Right renal pelvis (tissue), 4 donors: ENCODE data around the gene ALDOB. TPM values are rescaled to one million over a fixed set of nuclear protein-coding genes. Genes with fewer than 3 reads are reported as not detected.
"Not testable (repeated sequence)": the region's sequence is repeated elsewhere in the genome, so short reads cannot be mapped to it uniquely, and the experiment has no call there.

Source experiments
- DNase-seq, 4 donors: peaks; one replicate each; pipeline ENCODE4 v3.0.0-alpha.2; 2013; ENCODE audit warnings: low read depth in 4 of 4, low spot score in 3 of 4, missing footprints in 1 of 4
- polyA plus RNA-seq, 4 donors: library from polyadenylated mRNA; unstranded; fragments of 120-200 nt; gene quantifications; one replicate each; pipeline ENCODE4 v1.2.1, GENCODE V29; 2013; ENCODE audit not compliant: insufficient read length in 4 of 4

ALDOB gene
- polyA plus RNA-seq, 4 donors = 651 to 1,095 (median 808) TPM

DNA sequence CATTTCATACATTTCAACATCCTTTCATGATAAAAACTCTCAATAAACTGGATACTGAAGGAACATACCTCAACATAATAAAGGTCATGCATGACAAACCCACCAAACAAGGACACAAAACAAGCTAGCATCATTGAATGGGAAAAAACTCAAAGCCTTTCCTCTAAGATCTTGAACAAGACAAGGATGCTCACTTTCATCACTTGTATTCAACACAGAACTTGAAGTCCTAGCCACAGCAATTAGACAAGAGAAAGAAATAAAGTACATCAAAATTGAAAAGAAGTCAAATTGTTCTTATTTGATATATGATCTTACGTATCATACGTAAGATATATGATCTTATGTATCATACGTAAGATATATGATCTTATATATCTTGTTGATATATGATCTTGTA is 42.4 kb downstream of the ALDOB start:
- DNase-seq = no peak

DNA sequence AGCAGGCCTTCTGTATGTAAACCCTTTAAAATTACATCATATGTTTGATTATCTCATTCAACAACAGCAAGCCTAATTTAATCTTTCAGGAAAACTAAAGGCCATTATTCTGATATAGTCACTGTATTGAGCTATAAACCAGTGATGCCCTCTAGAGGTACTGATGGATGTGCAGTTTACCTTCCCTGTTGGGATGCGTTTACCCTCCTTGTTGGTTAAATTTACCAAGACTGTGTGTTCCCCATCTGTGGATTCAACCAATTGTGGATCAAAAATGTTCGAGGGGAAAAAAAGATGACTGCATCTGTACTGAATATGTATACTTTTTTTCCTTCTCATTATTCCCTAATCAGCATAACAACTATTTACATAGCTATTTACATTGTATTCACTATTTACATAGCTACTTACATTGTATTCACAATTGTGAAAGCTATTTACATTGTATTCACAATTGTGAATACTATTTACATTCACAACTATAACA is 47.0 kb downstream of the ALDOB start:
- no peak for DNase-seq

DNA sequence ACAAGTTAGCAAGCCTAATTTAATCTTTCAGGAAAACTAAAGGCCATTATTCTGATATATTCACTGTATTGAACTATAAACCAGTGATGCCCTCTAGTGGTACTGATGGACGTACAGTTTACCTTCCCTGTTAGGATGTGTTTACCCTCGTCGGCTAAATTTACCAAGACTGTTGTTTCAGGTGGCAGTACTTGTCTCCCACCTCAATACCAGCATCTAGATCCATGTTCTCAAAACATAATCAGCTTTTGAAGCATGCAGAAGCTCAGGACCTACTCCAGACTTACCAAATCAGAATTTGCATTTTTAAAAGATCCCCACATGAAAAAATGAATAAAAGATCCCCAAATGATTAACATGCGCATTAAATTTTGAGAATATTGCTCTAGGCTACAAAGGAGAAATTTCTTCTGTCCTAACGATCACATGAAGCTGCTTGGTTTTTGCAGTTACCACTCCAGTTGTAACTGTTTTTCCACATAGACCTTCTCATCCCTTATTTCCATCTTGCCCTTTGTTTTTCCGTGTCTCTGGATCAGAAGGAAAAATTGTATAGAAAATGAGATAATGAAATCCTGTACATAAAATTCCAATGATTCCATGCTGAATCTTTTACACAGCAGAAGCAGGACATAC is 47.6 kb downstream of the ALDOB start:
- DNase-seq = no peak

DNA sequence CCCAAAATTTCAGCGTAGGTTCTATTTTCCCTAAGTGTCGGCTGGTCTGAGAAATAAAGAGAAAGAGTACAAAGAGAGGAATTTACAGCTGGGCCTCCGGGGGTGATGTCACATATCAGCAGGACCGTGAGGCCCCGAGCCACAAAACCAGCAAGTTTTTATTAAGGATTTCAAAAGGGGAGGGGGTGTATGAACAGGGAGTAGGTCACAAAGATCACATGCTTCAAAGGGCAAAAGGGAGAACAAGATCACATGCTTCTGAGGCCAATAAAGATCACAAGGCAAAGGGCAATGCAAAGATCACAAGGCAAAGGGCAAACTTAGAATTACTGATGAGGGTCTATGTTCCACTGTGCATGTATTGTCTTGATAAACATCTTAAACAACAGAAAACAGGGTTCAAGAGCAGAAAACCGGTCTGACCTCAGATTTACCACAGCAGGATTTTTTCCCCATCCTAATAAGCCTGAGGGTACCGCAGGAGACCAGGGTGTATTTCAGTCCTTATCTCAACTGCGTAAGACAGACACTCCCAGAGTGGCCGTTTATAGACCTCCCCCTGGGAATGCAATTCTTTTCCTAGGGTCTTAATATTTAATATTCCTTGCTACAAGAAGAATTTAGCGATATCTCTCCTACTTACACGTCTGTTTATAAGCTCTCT is 50.6 kb downstream of the ALDOB start, which contains the start of gene BAAT:
Gene BAAT (minus strand): TSS at position 134 of the 664 bp plus-strand sequence. CDS start 13,602 bp downstream, outside the sequence.
- DNase-seq = not testable (repeated sequence)

DNA sequence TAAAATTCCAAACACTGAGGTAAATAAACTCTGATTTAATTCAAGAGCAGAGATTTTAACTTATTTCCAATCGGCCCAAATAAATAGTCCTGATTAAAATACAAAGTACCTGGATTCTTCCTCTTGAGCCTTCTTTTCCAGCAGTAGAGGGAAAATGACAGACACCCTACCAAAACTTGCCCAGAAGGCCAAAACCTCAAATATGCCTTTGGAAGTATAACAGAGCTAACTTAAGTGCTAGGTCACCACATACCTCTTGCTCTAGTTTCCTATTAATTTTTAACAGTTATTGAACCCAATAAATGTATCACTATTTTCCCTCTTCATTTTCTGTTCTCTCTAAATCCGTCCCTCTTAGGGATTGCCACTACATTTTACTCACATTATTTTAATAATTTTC is 52.2 kb downstream of the ALDOB start:
- no peak for DNase-seq

DNA sequence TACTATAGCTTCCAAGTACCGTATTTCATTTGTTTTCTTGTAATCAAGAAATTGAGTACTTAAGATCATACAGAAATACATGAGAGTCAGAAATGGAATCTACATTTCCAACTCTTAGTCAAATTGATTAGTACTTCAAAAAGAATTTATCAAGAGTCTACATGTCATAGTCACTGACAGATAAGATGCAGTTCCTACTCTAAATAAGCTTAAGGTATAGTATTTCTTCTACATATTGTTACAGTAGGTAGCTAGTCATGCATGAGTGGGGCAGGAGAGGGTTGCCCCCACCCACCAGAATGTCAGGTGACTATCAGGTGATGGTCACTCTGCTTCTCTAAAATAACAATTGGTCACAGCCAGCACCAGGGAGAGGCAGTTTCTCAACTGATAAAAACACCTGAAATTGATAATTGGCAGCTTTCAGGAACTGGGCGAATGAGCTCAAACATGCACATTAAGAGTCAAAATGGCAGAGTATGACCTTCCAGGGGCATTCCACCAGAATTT is 53.7 kb downstream of the ALDOB start:
- no peak for DNase-seq

DNA sequence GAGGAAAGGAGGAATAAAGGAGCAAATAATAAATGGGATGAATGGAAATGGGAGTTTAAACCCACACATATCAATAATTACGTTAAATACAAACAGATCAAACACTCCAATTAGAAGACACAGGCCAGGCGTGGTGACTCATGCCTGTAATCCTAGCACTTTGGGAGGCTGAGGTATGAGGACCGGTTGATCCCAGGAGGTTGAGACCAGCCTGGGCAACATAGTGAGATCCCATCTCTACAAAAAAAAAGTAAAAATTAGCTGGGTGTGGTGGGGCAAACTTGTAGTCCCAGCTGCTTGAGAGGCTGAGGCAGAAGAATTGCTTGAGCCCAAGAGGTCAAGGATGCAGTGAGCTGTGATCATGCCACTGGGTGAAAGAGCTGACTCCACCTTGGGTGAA is 54.5 kb downstream of the ALDOB start:
- no peak for DNase-seq

DNA sequence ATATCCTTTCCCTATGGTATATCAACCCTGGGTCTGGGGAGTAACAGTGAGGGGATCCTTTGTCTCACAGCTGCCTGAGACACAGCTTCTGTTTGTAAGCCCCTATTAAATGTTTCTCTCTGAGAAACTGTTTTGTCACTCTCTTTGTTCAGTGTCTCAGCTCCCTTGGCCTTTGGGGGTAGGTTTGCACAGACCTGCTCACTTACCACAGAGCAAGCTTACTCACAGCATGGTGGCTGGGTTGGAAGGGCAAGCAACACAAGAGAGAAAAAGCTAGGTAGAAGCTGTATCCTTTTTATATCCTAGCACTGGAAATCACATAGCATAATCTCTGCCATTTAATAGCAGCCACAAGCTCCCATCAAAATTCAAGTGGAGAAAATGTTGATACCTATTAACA is 55.3 kb downstream of the ALDOB start:
- DNase-seq = no peak

DNA sequence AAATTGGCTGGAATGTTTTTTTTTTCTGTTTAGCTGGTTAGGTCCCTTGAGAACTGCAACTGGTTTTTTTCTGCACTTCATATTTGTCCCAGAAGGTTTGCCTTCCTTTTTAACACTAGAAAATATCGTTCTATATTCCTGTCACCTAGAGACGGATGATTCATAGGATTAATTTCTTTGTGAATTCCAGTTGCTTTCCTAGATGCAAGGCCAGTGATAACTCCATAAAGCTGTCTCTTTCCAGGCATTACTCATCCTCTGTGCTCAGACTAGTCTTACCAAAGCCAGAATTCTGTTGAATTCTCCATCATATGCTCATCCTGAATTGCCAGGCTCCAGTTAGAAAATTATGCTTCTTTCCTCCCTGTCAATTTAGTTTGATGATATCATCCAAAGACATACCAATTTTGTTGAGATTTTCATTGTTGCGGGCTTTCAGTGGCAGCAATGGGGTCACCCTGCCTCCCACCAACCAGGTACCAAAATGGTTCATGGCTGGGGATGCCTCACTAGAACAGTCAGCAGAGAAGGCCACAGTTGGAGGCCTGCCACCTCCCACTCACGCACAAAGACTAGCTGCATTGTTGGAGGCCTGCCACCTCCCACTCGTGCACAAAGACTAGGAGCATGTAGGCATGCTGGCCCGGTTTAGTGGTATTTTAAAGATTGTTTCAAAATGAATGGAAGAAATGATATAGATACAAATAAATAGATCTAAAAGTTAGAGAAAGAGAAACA is 59.3 kb downstream of the ALDOB start:
- DNase-seq = no peak

DNA sequence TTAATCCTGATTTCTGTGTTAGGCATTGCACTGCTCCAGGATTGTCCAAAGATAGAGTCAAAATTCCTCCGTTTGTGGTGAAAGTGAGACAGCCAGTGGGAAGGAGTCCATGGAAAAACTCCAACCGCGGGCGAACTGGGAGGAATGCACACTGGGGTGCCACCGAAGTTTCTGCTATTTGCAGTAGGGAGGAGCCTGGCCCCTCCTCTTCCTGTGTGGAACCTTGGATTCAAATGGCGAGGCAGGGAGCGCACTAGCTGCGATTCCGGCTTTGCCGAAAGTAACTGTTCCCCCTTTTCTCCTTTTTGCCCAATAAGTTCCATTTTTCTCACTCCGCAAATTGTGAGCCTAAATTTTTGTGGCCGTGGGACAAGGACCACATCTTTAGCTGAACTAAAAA is 60.0 kb downstream of the ALDOB start:
- no peak for DNase-seq

DNA sequence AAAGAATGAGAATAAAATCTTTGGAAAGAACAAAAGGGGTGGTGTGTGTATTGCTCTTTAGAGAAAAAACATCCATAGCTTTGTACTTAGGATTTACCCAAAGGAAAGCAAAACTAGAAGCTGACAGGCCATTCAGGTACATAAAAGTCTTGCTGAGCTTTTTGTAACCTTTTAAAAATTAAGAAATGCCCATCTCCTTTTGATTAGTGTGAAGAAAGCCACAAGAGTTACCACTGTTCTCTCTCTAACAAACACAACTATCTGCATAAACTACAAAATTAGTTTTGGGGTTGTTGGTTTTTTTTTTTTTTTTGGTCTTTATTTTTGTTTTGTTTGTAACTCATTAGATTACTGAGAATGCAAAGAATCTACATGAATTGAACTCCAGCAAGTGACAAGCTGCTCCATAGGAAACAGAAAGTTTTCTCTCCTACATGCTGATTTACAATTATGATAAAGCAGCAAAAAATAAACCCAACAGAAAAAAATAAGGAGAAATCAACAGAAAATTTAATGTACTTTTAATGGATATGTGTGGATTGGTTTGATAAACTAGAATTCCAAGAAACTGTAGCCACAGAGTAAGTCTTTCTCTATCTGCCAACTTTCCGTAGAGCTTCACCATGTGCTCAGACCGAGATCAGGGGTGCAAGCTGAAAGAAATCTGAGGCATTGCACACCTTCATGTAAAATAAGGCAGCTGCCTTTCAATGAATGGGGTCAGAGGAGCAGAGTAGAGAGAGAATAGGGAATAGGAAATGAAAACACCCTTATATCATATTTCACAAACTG is 63.1 kb downstream of the ALDOB start:
- DNase-seq = no peak

DNA sequence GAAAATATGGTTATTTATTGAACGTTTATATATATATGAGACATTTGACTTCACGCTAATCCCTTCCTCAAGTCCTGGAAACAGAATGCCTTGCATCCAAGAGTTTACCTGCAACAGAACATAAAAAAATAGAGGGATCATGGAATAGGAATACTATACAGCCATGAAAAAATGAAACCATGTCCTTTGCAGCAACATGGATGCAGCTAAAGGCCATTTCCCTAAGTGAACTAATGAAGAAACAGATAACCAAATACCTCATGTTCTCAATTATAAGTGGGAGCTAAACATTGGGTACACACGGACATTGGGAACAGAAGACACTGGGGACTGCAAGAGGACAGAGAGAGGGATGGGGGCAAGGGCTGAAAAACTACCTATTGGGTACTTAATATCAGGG is 63.8 kb downstream of the ALDOB start:
- DNase-seq = no peak

Other genes starting within 250 kb of the ALDOB start
- gene BAAT, start 50.8 kb downstream of the ALDOB start, polyA plus RNA-seq = under 1 TPM; 0.13 to 0.56 (median 0.27) TPM
- 10 to 100 TPM; 24.2 to 31.0 (median 29.3) TPM for gene MRPL50, start 37.2 kb downstream of the ALDOB start, polyA plus RNA-seq
- 10 to 100 TPM; 39.1 to 49.7 (median 45.9) TPM for gene ZNF189, start 36.9 kb downstream of the ALDOB start, polyA plus RNA-seq
- gene RNF20, start 98.1 kb upstream of the ALDOB start, polyA plus RNA-seq = 10 to 100 TPM; 54.7 to 68.6 (median 67.1) TPM
- gene PPP3R2, start 159.2 kb upstream of the ALDOB start, polyA plus RNA-seq = under 1 TPM in 2 of 4 donors, not detected in 2; 0.04 to 0.06 TPM